Measurements from ENCODE around the gene PARD6B.

- TF ChIP-seq, protein P1, sequence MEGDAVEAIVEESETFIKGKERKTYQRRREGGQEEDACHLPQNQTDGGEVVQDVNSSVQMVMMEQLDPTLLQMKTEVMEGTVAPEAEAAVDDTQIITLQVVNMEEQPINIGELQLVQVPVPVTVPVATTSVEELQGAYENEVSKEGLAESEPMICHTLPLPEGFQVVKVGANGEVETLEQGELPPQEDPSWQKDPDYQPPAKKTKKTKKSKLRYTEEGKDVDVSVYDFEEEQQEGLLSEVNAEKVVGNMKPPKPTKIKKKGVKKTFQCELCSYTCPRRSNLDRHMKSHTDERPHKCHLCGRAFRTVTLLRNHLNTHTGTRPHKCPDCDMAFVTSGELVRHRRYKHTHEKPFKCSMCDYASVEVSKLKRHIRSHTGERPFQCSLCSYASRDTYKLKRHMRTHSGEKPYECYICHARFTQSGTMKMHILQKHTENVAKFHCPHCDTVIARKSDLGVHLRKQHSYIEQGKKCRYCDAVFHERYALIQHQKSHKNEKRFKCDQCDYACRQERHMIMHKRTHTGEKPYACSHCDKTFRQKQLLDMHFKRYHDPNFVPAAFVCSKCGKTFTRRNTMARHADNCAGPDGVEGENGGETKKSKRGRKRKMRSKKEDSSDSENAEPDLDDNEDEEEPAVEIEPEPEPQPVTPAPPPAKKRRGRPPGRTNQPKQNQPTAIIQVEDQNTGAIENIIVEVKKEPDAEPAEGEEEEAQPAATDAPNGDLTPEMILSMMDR (conservative IDR thresholded peaks at IDR 0.05; ENCODE audit: low read length) = no peak
- no peak for TF ChIP-seq EZH2phosphoT487 (IDR thresholded peaks at IDR 0.05; ENCODE audit: borderline replicate concordance)
These were observed 56.9 kb downstream of the PARD6B start for GRCh38 chr20:50788045-50788991.

Data from Loucy (cell line).